Measurements from ENCODE around the gene E2F1.

- TF ChIP-seq CTCF (conservative IDR thresholded peaks at IDR 0.05; ENCODE audit: low read depth, low read length) (no peak), RAD21 (IDR thresholded peaks at IDR 0.05; ENCODE audit: low read length) (no peak), POLR2A (IDR thresholded peaks at IDR 0.05; ENCODE audit: low read depth, low read length) (no peak), RCOR1 (IDR thresholded peaks at IDR 0.05; ENCODE audit: insufficient replicate concordance, low read length) (no peak), SMC3 (IDR thresholded peaks at IDR 0.05; ENCODE audit: low read depth, low read length) (no peak), ELK1 (IDR thresholded peaks at IDR 0.05; ENCODE audit: borderline replicate concordance, low read depth, low read length) (no peak), MXI1 (IDR thresholded peaks at IDR 0.05; ENCODE audit: borderline replicate concordance, low read depth, low read length) (no peak), USF2 (IDR thresholded peaks at IDR 0.05; ENCODE audit: low read depth, low read length) (no peak), BHLHE40 (IDR thresholded peaks at IDR 0.05; ENCODE audit: low read depth, low read length) (no peak)
Measured at GRCh38 chr20:33724439-33725094, 38.4 kb upstream of the E2F1 start.
